ENCODE data around the gene PAX2.
"Not testable (repeated sequence)": the region's sequence is repeated elsewhere in the genome, so short reads cannot be mapped to it uniquely, and the experiment has no call there.

PAX2 gene

DNA sequence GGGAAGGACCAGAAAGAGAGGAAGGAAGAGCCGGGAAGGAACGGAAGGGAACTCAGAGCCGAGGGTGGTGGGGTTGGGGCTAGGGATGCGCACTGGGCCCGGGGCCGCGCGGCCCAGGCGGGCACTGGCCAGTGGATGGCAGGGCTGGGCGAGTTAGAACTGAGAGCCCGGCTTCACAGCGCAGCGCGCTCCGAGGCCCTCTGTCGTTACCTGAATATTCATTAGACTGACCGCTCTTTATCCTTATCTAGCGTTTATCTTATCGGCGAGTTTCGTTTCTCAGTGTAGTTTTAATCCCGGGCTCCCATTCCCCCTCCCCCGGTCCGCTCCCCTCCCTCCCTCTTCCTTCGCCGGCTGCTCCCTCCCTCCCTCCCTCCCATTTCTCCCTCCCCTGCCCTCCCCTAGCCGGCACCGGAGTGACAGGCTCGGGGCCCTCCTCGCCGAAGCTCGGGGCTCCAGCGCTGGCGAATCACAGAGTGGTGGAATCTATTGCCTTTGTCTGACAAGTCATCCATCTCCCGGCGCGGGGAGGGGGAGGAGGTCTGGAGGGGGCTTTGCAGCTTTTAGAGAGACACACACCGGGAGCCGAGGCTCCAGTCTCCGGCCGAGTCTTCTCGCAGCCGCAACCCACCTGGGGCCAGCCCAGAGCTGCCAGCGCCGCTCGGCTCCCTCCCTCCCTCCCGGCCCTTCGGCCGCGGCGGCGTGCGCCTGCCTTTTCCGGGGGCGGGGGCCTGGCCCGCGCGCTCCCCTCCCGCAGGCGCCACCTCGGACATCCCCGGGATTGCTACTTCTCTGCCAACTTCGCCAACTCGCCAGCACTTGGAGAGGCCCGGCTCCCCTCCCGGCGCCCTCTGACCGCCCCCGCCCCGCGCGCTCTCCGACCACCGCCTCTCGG is at the start of gene PAX2:
Gene PAX2, plus strand, starts transcription at position 596 of the 895 bp plus-strand sequence. CDS start 679 bp downstream, outside the sequence.
- no peak for ATAC-seq
- no peak for DNase-seq

- ATAC-seq (peak; percentile 87), DNase-seq (no peak)
Measured at GRCh38 chr10:100696477-100696901, 48.9 kb upstream of the PAX2 start.

DNA sequence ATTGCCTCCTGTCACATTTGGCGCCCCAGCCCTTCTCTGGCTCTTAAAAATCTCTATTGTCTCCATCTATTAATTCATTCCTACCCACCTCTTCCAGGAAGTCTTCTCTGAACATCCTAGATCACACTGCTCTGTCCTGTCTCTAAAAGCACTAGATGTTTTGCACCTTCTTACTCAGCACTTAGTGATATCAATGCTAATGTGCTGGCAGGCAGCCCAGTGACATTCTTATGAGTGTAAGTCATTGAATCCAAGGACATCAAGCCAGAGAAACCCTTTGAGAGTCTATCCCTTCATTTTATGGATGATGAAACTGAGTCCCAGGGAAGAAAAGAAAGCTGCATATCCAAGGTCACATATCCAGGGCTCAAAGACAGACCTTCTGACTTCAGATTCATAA is 48.3 kb upstream of the PAX2 start:
- ATAC-seq (peak; percentile 39), DNase-seq (no peak)

- ATAC-seq = no peak
- DNase-seq = no peak
Measured at GRCh38 chr10:100697631-100698030, 47.8 kb upstream of the PAX2 start.

- not testable (repeated sequence) for ATAC-seq, DNase-seq
Measured at GRCh38 chr10:100701704-100702103, 43.7 kb upstream of the PAX2 start.

DNA sequence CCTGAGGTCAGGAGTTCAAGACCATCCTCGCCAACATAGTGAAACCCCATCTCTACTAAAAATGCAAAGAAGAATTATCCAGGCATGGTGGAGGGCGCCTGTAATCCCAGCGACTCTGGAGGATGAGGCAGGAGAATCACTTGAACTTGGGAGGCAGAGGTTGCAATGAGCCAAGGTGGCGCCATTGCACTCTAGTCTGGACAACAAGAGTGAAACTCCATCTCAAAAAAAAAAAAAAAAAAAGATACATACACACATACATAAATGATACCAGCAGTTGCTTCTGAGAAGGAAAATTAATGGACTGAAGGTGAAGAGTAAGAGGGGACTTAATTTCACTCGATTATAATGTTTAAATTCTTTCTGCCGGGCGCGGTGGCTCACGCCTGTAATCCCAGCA is 40.2 kb upstream of the PAX2 start:
- DNase-seq (no peak), ATAC-seq (no peak)

DNA sequence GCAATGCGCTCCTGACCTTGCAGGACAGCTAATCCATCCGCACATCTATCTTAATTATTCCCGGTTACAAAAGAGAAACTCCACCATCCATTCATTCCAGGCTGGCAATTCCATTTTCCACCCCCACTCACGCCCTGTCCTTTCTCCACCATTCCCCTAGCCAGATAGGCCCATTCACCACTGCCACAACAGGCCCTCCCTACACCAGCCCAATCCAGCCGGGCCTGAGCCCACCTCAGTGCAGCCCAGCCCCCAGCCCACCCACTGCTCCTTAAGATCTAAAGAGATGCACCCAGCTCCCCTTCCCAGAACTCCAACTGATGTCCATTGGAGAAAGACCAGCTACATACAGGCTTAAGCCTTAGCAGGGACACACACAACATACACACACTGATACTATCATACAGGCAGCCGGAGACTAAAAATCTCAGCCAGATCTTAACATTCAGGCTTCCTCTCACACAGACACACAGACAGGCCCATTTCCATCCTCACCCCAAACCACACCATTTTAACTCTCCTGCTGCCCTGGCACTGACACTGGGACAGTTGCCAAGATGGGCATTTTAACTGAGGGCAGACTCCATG is 38.0 kb upstream of the PAX2 start:
- no peak for ATAC-seq

GRCh38 chr10:100709146-100710082 is 36.0 kb upstream of the PAX2 start:
- no peak for ATAC-seq
- DNase-seq = no peak

More for the DNA sequence above, 38.0 kb upstream of the PAX2 start:
- DNase-seq = no peak

- DNase-seq (no peak), ATAC-seq (no peak)
Measured at GRCh38 chr10:100710151-100710871, 35.1 kb upstream of the PAX2 start.

GRCh38 chr10:100713049-100713858 is 32.1 kb upstream of the PAX2 start:
- no peak for ATAC-seq

GRCh38 chr10:100713859-100714565 is 31.4 kb upstream of the PAX2 start:
- DNase-seq = no peak

More at GRCh38 chr10:100713049-100713858, 32.1 kb upstream of the PAX2 start:
- no peak for DNase-seq

GRCh38 chr10:100714566-100714950 is 30.8 kb upstream of the PAX2 start:
- no peak for ATAC-seq
- DNase-seq = no peak

More at GRCh38 chr10:100713859-100714565, 31.4 kb upstream of the PAX2 start:
- no peak for ATAC-seq

GRCh38 chr10:100715101-100715444 is 30.3 kb upstream of the PAX2 start:
- DNase-seq (no peak), ATAC-seq (no peak)

DNA sequence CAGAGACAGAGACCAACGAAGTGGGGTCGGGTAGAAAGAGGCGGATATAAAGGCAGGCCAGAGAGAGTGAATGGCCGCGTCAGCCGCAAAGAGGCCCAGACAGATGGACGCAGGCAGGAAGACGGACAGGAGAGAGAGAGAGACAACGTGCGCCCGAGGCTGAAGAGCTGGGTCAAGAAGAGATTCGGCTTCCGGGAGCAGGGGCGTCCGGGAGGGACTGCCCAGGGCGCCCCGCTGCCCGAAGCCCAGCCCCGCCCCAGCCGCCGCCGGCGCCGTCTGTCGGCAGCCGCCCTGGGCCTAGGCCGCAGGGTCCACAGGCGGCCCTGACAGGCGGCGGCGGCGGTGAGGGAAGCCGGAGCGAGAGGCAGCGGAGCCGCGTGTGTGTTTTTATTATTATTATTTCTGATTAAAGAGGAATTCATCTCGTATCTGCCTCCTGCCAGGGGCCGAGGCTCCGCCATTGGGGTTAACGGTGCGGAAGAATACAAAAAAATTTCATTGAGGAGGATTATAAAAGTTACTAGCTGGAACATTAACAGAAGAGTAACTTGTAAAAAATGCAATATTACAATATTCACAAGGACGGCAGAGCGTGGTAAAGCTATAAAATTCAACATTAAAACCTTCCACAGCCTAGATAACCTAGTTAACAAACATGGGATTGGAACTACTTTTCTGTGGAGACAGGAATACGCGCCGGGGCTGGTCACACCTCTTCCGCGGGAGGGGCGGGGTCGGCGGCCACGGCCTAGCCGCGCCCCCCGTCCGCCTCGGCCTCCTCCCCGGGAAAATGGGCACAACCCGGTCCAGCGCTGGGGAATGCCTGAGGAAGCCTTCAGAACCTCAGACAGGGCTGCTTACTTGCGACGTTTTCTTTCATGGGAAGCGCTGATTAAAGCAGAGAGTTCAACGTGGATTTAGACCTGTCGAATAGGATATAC is 29.7 kb upstream of the PAX2 start:
- DNase-seq = no peak

GRCh38 chr10:100717166-100717565 is 28.2 kb upstream of the PAX2 start:
- DNase-seq (no peak), ATAC-seq (no peak)

More for the DNA sequence above, 29.7 kb upstream of the PAX2 start:
- ATAC-seq = no peak

- ATAC-seq = no peak
Measured at GRCh38 chr10:100718197-100718742, 27.1 kb upstream of the PAX2 start.

DNA sequence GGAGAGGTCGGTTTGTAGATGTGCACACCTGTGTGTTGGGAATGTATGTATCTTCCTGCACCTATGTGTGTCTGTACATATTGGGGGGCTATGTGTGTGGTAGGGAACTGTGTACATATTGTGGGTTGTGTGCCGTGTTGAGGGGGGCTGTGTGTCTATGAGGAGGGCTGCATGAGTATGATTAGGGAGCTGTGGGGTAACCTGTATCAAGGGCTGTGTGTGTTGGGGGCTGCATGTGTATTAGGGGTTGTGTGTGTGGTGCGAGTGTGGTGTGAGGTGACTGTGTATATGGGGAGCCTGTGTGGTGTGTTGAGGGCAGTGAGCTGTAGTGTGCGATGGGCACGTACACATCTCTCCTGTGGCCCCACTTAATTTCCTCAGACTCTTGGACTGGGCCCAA is 22.2 kb upstream of the PAX2 start:
- DNase-seq (no peak), ATAC-seq (no peak)

More at GRCh38 chr10:100718197-100718742, 27.1 kb upstream of the PAX2 start:
- DNase-seq = no peak

DNA sequence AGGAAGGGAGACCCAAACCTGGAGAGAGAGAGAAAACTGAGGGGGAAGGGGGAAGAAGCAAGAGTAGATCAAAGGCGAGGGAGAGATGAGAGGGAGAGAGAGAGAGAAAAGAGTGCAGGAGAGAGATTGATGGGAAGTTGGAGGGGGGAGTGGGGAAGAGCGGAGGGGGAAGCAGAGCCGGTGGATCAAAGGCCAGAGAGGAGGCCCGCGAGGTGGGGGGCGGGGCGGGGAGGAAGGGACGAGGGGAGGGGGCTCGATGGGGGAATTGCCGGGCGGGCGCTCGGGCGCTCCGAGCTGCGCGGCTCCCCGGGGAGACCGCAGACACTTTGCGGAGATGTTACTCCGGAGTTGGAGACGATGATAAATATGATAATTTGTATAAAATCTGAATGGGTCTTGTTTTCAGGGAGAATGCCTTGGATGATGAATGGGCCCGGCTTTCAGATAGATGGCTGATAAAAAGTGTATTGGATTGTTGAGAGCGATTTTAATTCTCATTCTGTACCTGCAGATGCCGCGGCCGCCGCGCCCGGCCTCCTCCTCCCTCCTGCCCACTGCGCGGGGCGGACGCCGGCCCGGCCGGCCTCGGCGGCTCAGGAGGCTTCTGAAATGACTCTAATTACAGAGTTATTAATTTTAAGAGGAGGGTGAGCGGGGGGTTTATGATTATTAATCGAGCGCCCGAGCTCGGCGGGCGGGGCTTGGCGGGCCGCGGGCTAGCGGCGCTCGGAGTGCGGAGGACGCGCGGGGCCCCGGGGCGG is 21.4 kb upstream of the PAX2 start:
- ATAC-seq = no peak

More for the DNA sequence above, 21.4 kb upstream of the PAX2 start:
- DNase-seq = no peak
